Mesangial cell (primary cell): Measurements from ENCODE around the gene SOCS4. TPM values are rescaled to one million over a fixed set of nuclear protein-coding genes. Genes with fewer than 3 reads are reported as not detected.

Experiments used
- total RNA-seq: library from RNA; depleted of rRNA; stranded (reverse); fragments of >200 nt; gene quantifications from 2 replicates; pipeline ENCODE4 v1.2.3, GENCODE V29; 2015

SOCS4 gene, protein sequence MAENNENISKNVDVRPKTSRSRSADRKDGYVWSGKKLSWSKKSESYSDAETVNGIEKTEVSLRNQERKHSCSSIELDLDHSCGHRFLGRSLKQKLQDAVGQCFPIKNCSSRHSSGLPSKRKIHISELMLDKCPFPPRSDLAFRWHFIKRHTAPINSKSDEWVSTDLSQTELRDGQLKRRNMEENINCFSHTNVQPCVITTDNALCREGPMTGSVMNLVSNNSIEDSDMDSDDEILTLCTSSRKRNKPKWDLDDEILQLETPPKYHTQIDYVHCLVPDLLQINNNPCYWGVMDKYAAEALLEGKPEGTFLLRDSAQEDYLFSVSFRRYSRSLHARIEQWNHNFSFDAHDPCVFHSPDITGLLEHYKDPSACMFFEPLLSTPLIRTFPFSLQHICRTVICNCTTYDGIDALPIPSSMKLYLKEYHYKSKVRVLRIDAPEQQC
- total RNA-seq: 7.7 and 8.0 TPM in 2 replicates

DNA sequence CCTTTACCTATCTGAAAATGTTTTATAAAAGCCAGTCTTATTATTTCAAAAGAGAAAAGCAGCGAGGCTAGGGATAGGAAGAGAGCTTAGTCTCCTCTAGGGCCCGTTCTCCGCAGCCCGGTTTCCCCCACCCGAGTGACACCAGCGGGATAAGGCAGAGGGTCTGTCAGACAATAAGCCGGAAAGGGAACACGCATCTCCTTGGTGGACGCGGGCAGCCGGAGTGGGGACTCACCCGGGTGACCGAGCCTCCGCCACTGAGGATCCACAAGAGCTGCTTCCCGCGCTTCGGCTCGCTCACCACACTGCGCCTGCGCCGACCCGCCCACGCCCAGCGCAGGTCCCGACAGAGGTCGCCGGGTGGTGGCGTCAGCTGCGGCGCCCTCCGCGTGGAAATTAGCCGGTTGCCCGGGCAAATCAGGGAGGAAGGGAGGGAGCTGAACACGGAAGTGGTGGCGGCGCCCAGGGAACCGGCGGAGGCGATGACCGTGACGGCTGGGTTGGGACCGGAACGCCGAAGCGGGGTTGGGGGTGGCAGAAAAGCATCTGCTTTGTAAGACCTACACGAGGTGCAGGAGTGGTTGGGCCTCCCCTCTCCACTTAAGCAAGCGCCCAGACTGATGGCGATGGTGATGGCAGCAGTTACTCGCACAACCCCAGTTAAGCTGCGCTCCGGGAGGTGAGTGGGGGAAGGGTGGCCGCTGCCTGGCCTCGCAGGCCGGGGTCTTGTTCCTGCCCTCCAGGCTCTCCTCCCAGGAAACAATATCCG lies at the start of gene SOCS4, which contains the start of gene WDHD1:
SOCS4 (plus strand) TSS at position 444 of the 769 bp plus-strand sequence. CDS start 15,806 bp downstream, outside the sequence.
WDHD1 (minus strand) TSS at position 307 of the 769 bp plus-strand sequence. CDS start 312 bp downstream, outside the sequence.

DNA sequence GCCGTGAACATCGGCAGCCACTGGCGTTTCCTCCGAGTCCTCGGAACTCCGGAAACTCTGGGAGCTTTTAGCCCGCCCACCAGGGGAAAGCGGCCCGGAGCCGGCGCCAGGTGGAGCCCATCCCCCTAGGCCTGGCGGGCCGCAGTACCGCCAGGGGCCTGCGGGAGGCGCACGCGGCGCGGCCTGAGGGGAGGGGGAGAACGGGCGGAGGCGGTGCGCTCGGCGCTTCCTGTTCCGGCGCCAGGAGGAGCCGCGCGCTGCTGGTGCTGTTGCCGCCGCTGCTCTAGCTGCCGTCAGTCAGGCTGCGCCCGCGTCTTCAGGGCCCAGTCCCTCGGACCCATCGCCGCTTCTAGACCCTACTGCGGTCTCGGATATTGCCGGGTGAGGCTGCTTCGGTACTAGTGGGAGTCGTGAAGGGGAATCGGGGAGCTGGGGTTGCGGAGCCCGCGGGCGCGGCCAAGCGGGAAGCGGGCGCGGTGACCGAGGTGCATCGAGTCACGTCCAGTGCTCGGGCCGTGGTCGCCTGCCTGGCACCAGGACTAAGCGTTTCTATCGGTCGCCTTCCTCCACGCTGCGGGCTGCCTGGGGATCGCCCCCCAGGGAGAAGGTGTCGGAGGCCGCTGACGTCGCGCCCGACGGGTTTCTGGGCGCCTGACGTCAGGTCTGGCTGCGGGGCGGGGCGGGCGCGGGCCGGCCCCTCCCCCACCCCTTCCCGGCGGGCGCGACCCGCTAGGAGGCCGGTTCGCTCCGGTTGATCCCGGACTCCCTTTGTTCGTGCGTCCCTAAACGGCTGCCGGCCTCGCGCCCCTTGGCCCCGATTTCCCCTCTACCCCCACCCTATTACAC lies 24.6 kb downstream of the SOCS4 start, which contains the start of gene MAPK1IP1L:
MAPK1IP1L (plus strand) TSS at position 225 of the 846 bp plus-strand sequence. CDS start 10,037 bp downstream, outside the sequence.

Other genes with a start within 250 kb of the SOCS4 start
- 2.4 and 6.8 TPM in 2 replicates for gene GCH1, start 124.4 kb upstream of the SOCS4 start, total RNA-seq
- 2.4 and 13.5 TPM in 2 replicates for gene WDHD1, start 137 bp upstream of the SOCS4 start, total RNA-seq
- gene MAPK1IP1L, start 24.4 kb downstream of the SOCS4 start, total RNA-seq: 93.0 and 124 TPM in 2 replicates
- 51.3 and 187 TPM in 2 replicates for gene LGALS3, start 102.0 kb downstream of the SOCS4 start, total RNA-seq
- 1.9 and 52.8 TPM in 2 replicates for gene DLGAP5, start 164.3 kb downstream of the SOCS4 start, total RNA-seq
- gene FBXO34, start 244.2 kb downstream of the SOCS4 start, total RNA-seq: 17.1 and 20.0 TPM in 2 replicates